ENCODE measurements around the gene ALDH3B1. TPM values are rescaled to one million over a fixed set of nuclear protein-coding genes. Genes with fewer than 3 reads are reported as not detected.
"Not testable (repeated sequence)": the region's sequence is repeated elsewhere in the genome, so short reads cannot be mapped to it uniquely, and the experiment has no call there.

Gene ALDH3B1
- total RNA-seq, 1 experiment from 2014 or later = 104 TPM

- intact Hi-C loops (cut with micrococcal nuclease; ENCODE audit: unreplicated experiment); POLR2A ChIA-PET (ENCODE audit: unreplicated experiment); CTCF ChIA-PET; DNase-seq; H2AFZ ChIP-seq; H3K4me3 ChIP-seq; H3K27ac ChIP-seq; H3K4me2 ChIP-seq; H3K79me2 ChIP-seq (ENCODE audit: low read depth); BruUV-seq (replicated peaks); H3K9me2 ChIP-seq (ENCODE audit: insufficient read depth); H3K9me3 ChIP-seq (ENCODE audit: insufficient read depth, low read depth); H3K36me3 ChIP-seq (ENCODE audit: low read depth); H4K20me1 ChIP-seq (ENCODE audit: insufficient read depth); H3K27me3 ChIP-seq (ENCODE audit: insufficient read depth, low read depth): not testable (repeated sequence)
- peaks cover 11% of the 10 kb centered on the region; the same call in 1 of the 2 replicates for H3F3A ChIP-seq (ENCODE audit: insufficient read depth, low read depth)
- peaks cover 15% of the 10 kb centered on the region for H3K4me1 ChIP-seq (replicated peaks; ENCODE audit: insufficient read depth)
Measured at GRCh38 chr11:67990546-67991346, 19.4 kb upstream of the ALDH3B1 start.

GRCh38 chr11:67991347-67992121 lies 18.6 kb upstream of the ALDH3B1 start:
- H3K9me3 ChIP-seq (ENCODE audit: insufficient read depth, low read depth); H3K4me3 ChIP-seq; H2AFZ ChIP-seq; H3K9me2 ChIP-seq (ENCODE audit: insufficient read depth); H3K4me2 ChIP-seq; H3K79me2 ChIP-seq (ENCODE audit: low read depth); CTCF ChIA-PET; DNase-seq; BruUV-seq (replicated peaks); intact Hi-C loops (cut with micrococcal nuclease; ENCODE audit: unreplicated experiment); H3K27ac ChIP-seq; H4K20me1 ChIP-seq (ENCODE audit: insufficient read depth); H3K27me3 ChIP-seq (ENCODE audit: insufficient read depth, low read depth); H3K36me3 ChIP-seq (ENCODE audit: low read depth); POLR2A ChIA-PET (ENCODE audit: unreplicated experiment): not testable (repeated sequence)
- H3F3A ChIP-seq (ENCODE audit: insufficient read depth, low read depth) = peaks cover 13% of the 10 kb centered on the region; the same call in 1 of the 2 replicates
- peaks cover 15% of the 10 kb centered on the region for H3K4me1 ChIP-seq (replicated peaks; ENCODE audit: insufficient read depth)

- H4K20me1 ChIP-seq (ENCODE audit: insufficient read depth); H3K4me2 ChIP-seq; DNase-seq; H2AFZ ChIP-seq; H3K27ac ChIP-seq; H3K27me3 ChIP-seq (ENCODE audit: insufficient read depth, low read depth); BruUV-seq (replicated peaks); H3K9me3 ChIP-seq (ENCODE audit: insufficient read depth, low read depth); H3K36me3 ChIP-seq (ENCODE audit: low read depth); H3K4me1 ChIP-seq (replicated peaks; ENCODE audit: insufficient read depth); intact Hi-C loops (cut with micrococcal nuclease; ENCODE audit: unreplicated experiment); POLR2A ChIA-PET (ENCODE audit: unreplicated experiment); H3K79me2 ChIP-seq (ENCODE audit: low read depth); H3K9me2 ChIP-seq (ENCODE audit: insufficient read depth); H3K4me3 ChIP-seq: not testable (repeated sequence)
- TF ChIP-seq CTCF (conservative IDR thresholded peaks at IDR 0.05) = peak; percentile 80
- peaks cover 12% of the 10 kb centered on the region; the same call in 1 of the 2 replicates for H3F3A ChIP-seq (ENCODE audit: insufficient read depth, low read depth)
- CTCF ChIA-PET = interaction anchor here (0.6 kb wide), 3 partner anchors 35 to 253 kb away, joined by 3 to 8 read pairs (median 6); no protein-coding TSS in a partner anchor
Measured at GRCh38 chr11:67993821-67994220, 16.3 kb upstream of the ALDH3B1 start.

GRCh38 chr11:67994387-67994786 lies 15.7 kb upstream of the ALDH3B1 start:
- H3K27ac ChIP-seq; H3K4me3 ChIP-seq; intact Hi-C loops (cut with micrococcal nuclease; ENCODE audit: unreplicated experiment); H3K4me2 ChIP-seq; BruUV-seq (replicated peaks); POLR2A ChIA-PET (ENCODE audit: unreplicated experiment); H3K79me2 ChIP-seq (ENCODE audit: low read depth); H4K20me1 ChIP-seq (ENCODE audit: insufficient read depth); H3K27me3 ChIP-seq (ENCODE audit: insufficient read depth, low read depth); H2AFZ ChIP-seq; H3K4me1 ChIP-seq (replicated peaks; ENCODE audit: insufficient read depth); H3K9me2 ChIP-seq (ENCODE audit: insufficient read depth); DNase-seq; H3K9me3 ChIP-seq (ENCODE audit: insufficient read depth, low read depth); H3K36me3 ChIP-seq (ENCODE audit: low read depth): not testable (repeated sequence)
- CTCF ChIA-PET = interaction anchor here (0.6 kb wide), 2 partner anchors 34 to 252 kb away, joined by 6 to 8 read pairs; no protein-coding TSS in a partner anchor
- H3F3A ChIP-seq (ENCODE audit: insufficient read depth, low read depth) = peaks cover 17% of the 10 kb centered on the region; the same call in 1 of the 2 replicates

- H3K27me3 ChIP-seq (ENCODE audit: insufficient read depth, low read depth); H3K9me3 ChIP-seq (ENCODE audit: insufficient read depth, low read depth); H3K4me3 ChIP-seq; POLR2A ChIA-PET (ENCODE audit: unreplicated experiment); BruUV-seq (replicated peaks); CTCF ChIA-PET; H3K9me2 ChIP-seq (ENCODE audit: insufficient read depth); H3K79me2 ChIP-seq (ENCODE audit: low read depth); DNase-seq; H3K4me2 ChIP-seq; intact Hi-C loops (cut with micrococcal nuclease; ENCODE audit: unreplicated experiment); H2AFZ ChIP-seq; H3K4me1 ChIP-seq (replicated peaks; ENCODE audit: insufficient read depth); H3K27ac ChIP-seq; H3K36me3 ChIP-seq (ENCODE audit: low read depth); H4K20me1 ChIP-seq (ENCODE audit: insufficient read depth): not testable (repeated sequence)
- peaks cover 18% of the 10 kb centered on the region; the same call in 1 of the 2 replicates for H3F3A ChIP-seq (ENCODE audit: insufficient read depth, low read depth)
Measured at GRCh38 chr11:67995129-67995528, 15.0 kb upstream of the ALDH3B1 start.

- DNase-seq; H3K79me2 ChIP-seq (ENCODE audit: low read depth); CTCF ChIA-PET; H3K4me1 ChIP-seq (replicated peaks; ENCODE audit: insufficient read depth); H2AFZ ChIP-seq; H3K4me3 ChIP-seq; intact Hi-C loops (cut with micrococcal nuclease; ENCODE audit: unreplicated experiment); H3K9me2 ChIP-seq (ENCODE audit: insufficient read depth); POLR2A ChIA-PET (ENCODE audit: unreplicated experiment); H3K36me3 ChIP-seq (ENCODE audit: low read depth); H3K27ac ChIP-seq; BruUV-seq (replicated peaks); H3K27me3 ChIP-seq (ENCODE audit: insufficient read depth, low read depth); H4K20me1 ChIP-seq (ENCODE audit: insufficient read depth); H3K4me2 ChIP-seq; H3K9me3 ChIP-seq (ENCODE audit: insufficient read depth, low read depth): not testable (repeated sequence)
- H3F3A ChIP-seq (ENCODE audit: insufficient read depth, low read depth) = peaks cover 23% of the 10 kb centered on the region; the same call in 1 of the 2 replicates
Measured at GRCh38 chr11:67995579-67995978, 14.5 kb upstream of the ALDH3B1 start.
